Activated naive CD4-positive, alpha-beta T cell treated with anti-CD3 and anti-CD28 coated beads, Interleukin-2, amount 50 U/mL, for 16 hours (primary cell): ENCODE measurements around the gene CADM1.

ENCODE experiments used
- DNase-seq: peaks from one replicate; pipeline ENCODE4 v3.0.0-alpha.2; 2020

CADM1 gene

GRCh38 chr11:115168229-115168671, 336.0 kb downstream of the CADM1 start:
- no peak for DNase-seq

- no peak for DNase-seq
Observed at GRCh38 chr11:115167456-115167855, 336.8 kb downstream of the CADM1 start.

GRCh38 chr11:115166820-115167219, 337.4 kb downstream of the CADM1 start:
- no peak for DNase-seq

- DNase-seq: no peak
Observed at GRCh38 chr11:115164774-115165173, 339.4 kb downstream of the CADM1 start.

GRCh38 chr11:115162919-115163318, 341.3 kb downstream of the CADM1 start:
- DNase-seq: no peak

GRCh38 chr11:115161876-115162275, 342.3 kb downstream of the CADM1 start:
- no peak for DNase-seq

GRCh38 chr11:115159207-115159606, 345.0 kb downstream of the CADM1 start:
- no peak for DNase-seq

- no peak for DNase-seq
Observed at GRCh38 chr11:115158053-115158452, 346.2 kb downstream of the CADM1 start.

- no peak for DNase-seq
Observed at GRCh38 chr11:115157247-115157646, 347.0 kb downstream of the CADM1 start.

- DNase-seq: no peak
Observed at GRCh38 chr11:115155978-115156377, 348.2 kb downstream of the CADM1 start.

- DNase-seq: no peak
Observed at GRCh38 chr11:115155320-115155719, 348.9 kb downstream of the CADM1 start.

- no peak for DNase-seq
Observed at GRCh38 chr11:115154355-115154736, 349.9 kb downstream of the CADM1 start.

- no peak for DNase-seq
Observed at GRCh38 chr11:115153731-115154354, 350.4 kb downstream of the CADM1 start.

GRCh38 chr11:115153135-115153534, 351.1 kb downstream of the CADM1 start:
- DNase-seq: no peak

GRCh38 chr11:115151010-115151409, 353.2 kb downstream of the CADM1 start:
- DNase-seq: no peak

GRCh38 chr11:115148691-115149090, 355.5 kb downstream of the CADM1 start:
- no peak for DNase-seq

GRCh38 chr11:115148101-115148500, 356.1 kb downstream of the CADM1 start:
- DNase-seq: no peak

- DNase-seq: no peak
Observed at GRCh38 chr11:115147243-115147807, 356.9 kb downstream of the CADM1 start.

GRCh38 chr11:115146425-115146824, 357.8 kb downstream of the CADM1 start:
- no peak for DNase-seq

GRCh38 chr11:115145324-115145723, 358.9 kb downstream of the CADM1 start:
- no peak for DNase-seq

- DNase-seq: no peak
Observed at GRCh38 chr11:115144914-115145313, 359.3 kb downstream of the CADM1 start.

GRCh38 chr11:115144014-115144413, 360.2 kb downstream of the CADM1 start:
- DNase-seq: no peak

- DNase-seq: no peak
Observed at GRCh38 chr11:115141231-115142114, 362.7 kb downstream of the CADM1 start.

- no peak for DNase-seq
Observed at GRCh38 chr11:115135936-115136335, 368.3 kb downstream of the CADM1 start.
